CD14-positive monocyte (primary cell): ENCODE measurements around the gene COL26A1. TPM values are rescaled to one million over a fixed set of nuclear protein-coding genes. Genes with fewer than 3 reads are reported as not detected.

Experiments
- DNase-seq, 3 donors: peaks; one replicate each; pipeline ENCODE4 v3.0.0-alpha.2; 2011 to 2022
- H2AFZ ChIP-seq: 2 replicates; pipeline ENCODE4 v1.6.0; 2012; ENCODE audit warnings: mild to moderate bottlenecking, low read depth, low read length, inconsistent platforms; ENCODE audit not compliant: insufficient read depth, poor library complexity, severe bottlenecking
- H3K27ac ChIP-seq, 2 donors: 1 replicate in 1 of 2; 2 replicates in 1 of 2; pipeline ENCODE4 v1.5.1; 2012 to 2013; ENCODE audit warnings: low read length in 2 of 2, control low read depth in 1 of 2, inconsistent platforms in 1 of 2, low read depth in 1 of 2, mild to moderate bottlenecking in 1 of 2
- H3K27me3 ChIP-seq, 2 donors: one replicate each; pipeline versions ENCODE4 v1.6.0 to v1.6.1; 2011 to 2013; ENCODE audit warnings: low read length in 2 of 2; ENCODE audit not compliant: control insufficient read depth in 2 of 2, insufficient read depth in 2 of 2
- H3K36me3 ChIP-seq, 2 donors: replicated peaks in 1 of 2; 1 replicate in 1 of 2; 2 replicates in 1 of 2; pipeline versions ENCODE4 v1.5.1 to v1.6.1; 2012 to 2013; ENCODE audit warnings: low read length in 2 of 2, control low read depth in 1 of 2, inconsistent platforms in 1 of 2, mild to moderate bottlenecking in 1 of 2; ENCODE audit not compliant: insufficient read depth in 2 of 2, control insufficient read depth in 1 of 2
- H3K4me1 ChIP-seq, 2 donors: 1 replicate in 1 of 2; 2 replicates in 1 of 2; pipeline versions ENCODE4 v1.5.1 to v1.6.1; 2012 to 2013; ENCODE audit warnings: low read length in 2 of 2, control low read depth in 1 of 2, inconsistent platforms in 1 of 2, mild to moderate bottlenecking in 1 of 2, moderate library complexity in 1 of 2; ENCODE audit not compliant: insufficient read depth in 2 of 2, control insufficient read depth in 1 of 2
- H3K4me2 ChIP-seq: replicated peaks from 2 replicates; pipeline ENCODE3; 2012; ENCODE audit warnings: low read length, moderate library complexity, mild to moderate bottlenecking; ENCODE audit not compliant: poor library complexity, severe bottlenecking; ENCODE audit errors: extremely low read depth
- H3K4me3 ChIP-seq, 3 experiments: fragments of 200-600 bp in 1 of 3; sonication (generic) in 1 of 3; replicated peaks in 1 of 3; 1 replicate in 2 of 3; 2 replicates in 1 of 3; pipeline ENCODE4 v1.5.1; 2011 to 2013; ENCODE audit warnings: low read length in 3 of 3, mild to moderate bottlenecking in 3 of 3, control low read depth in 2 of 3, low read depth in 2 of 3, inconsistent platforms in 1 of 3, moderate library complexity in 1 of 3
- H3K79me2 ChIP-seq: 2 replicates; pipeline ENCODE4 v1.6.0; 2012; ENCODE audit warnings: mild to moderate bottlenecking, control low read depth, inconsistent platforms, low read length, moderate library complexity; ENCODE audit not compliant: insufficient read depth
- H3K9ac ChIP-seq: 2 replicates; pipeline ENCODE4 v1.6.0; 2017; ENCODE audit warnings: low read length, mild to moderate bottlenecking; ENCODE audit not compliant: insufficient read depth, poor library complexity, severe bottlenecking
- H3K9me3 ChIP-seq, 2 donors: replicated peaks in 1 of 2; 1 replicate in 1 of 2; 2 replicates in 1 of 2; pipeline versions ENCODE4 v1.5.1 to v1.6.1; 2012 to 2013; ENCODE audit warnings: low read length in 2 of 2, control low read depth in 1 of 2; ENCODE audit not compliant: control insufficient read depth in 1 of 2, insufficient read depth in 1 of 2
- H4K20me1 ChIP-seq: 2 replicates; pipeline ENCODE4 v1.6.0; 2012; ENCODE audit warnings: mild to moderate bottlenecking, low read length, control low read depth, moderate library complexity; ENCODE audit not compliant: insufficient read depth
- H3K27ac Mint-ChIP-seq, 7 donors: one replicate each; pipeline ENCODE4 v1.8.0; 2020; ENCODE audit warnings: mild to moderate bottlenecking in 7 of 7, mixed read lengths in 7 of 7, moderate library complexity in 6 of 7, inconsistent platforms in 2 of 7
- H3K27me3 Mint-ChIP-seq, 3 donors: one replicate each; pipeline ENCODE4 v1.8.0; 2021 to 2022; ENCODE audit warnings: low read depth in 3 of 3, mild to moderate bottlenecking in 3 of 3, mixed read lengths in 3 of 3, moderate library complexity in 3 of 3, inconsistent platforms in 1 of 3
- H3K36me3 Mint-ChIP-seq, 2 donors: one replicate each; pipeline ENCODE4 v1.8.0; 2020; ENCODE audit warnings: mixed read lengths in 2 of 2, inconsistent platforms in 1 of 2, mild to moderate bottlenecking in 1 of 2
- H3K4me1 Mint-ChIP-seq: one replicate; pipeline ENCODE4 v1.8.0; 2020; ENCODE audit warnings: mild to moderate bottlenecking, mixed read lengths
- H3K4me3 Mint-ChIP-seq, 2 donors: one replicate each; pipeline ENCODE4 v1.8.0; 2020; ENCODE audit warnings: mild to moderate bottlenecking in 2 of 2, mixed read lengths in 2 of 2, moderate library complexity in 1 of 2
- H3K9me3 Mint-ChIP-seq, 7 donors: one replicate each; pipeline ENCODE4 v1.8.0; 2020 to 2022; ENCODE audit warnings: mixed read lengths in 7 of 7, mild to moderate bottlenecking in 6 of 7, moderate library complexity in 6 of 7, inconsistent platforms in 2 of 7
- WGBS: methylation state at CpG from one replicate; pipeline ENCODE4 v1.1.5; 2013; ENCODE audit warnings: missing lambda C conversion rate; ENCODE audit not compliant: insufficient coverage; 5-methylcytosine and 5-hydroxymethylcytosine counted together
- intact Hi-C, 2 donors: fragments of 100-400 bp; cut with micrococcal nuclease; formaldehyde crosslinking; loops; one replicate each; pipeline versions ENCODE4 v1.15.0 to v1.15.1; 2023
- polyA plus RNA-seq, 3 donors: library from polyadenylated mRNA; depleted of rRNA in 1 of 3; unstranded in 2 of 3; stranded (reverse) in 1 of 3; fragments of 300-500 nt in 2 of 3; fragments of >200 nt in 1 of 3; fragmentation: Illumina TruSeq in 2 of 3; gene quantifications; 1 replicate in 2 of 3; 2 replicates in 1 of 3; pipeline ENCODE4 v1.2.3, GENCODE V29; 2012 to 2021
- TF ChIP-seq, protein P1 (sequence below): fragments of 200-600 bp; IDR thresholded peaks from one replicate; pipeline ENCODE4 v1.8.0; 2022; ENCODE audit warnings: antibody characterized with exemption, mild to moderate bottlenecking

Gene COL26A1
- polyA plus RNA-seq, 3 donors = not detected

DNA sequence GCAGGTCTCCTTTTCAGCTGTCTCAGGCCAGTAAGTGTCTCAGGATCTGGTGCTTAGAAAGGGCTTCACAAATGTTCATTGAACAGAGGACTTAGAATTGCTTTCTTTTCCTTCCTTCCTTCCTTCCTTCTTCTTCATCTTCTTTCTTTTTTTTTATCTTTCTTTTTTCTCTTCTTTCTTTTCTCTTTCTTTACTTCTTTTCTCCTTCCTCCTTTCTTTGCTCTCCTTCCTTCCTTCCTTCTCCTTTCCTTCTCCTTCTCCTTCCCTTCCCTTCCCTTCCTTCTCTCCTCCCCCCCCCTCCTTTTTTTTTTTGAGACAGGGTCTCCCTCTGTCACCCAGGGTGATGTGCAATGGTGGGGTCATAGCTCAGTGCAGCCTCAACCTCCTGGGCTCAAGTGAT lies 34.6 kb downstream of the COL26A1 start:
- Mint-ChIP-seq H3K27ac (no peak overlapping the region), H3K36me3 (no peaks in the 10 kb centered on the region), H3K27me3 (peaks cover 0 to 24% (median 0%) of the 10 kb centered on the region in 3 donors), H3K9me3 (peaks cover 0 to 5% (median 2%) of the 10 kb centered on the region in 7 donors), H3K4me3 (no peak overlapping the region), H3K4me1 (no peaks in the 10 kb centered on the region)
- Histone ChIP-seq H3K4me1 (no peaks in the 10 kb centered on the region), H3K36me3 (no peaks in the 10 kb centered on the region), H3K4me2 (no peak overlapping the region), H3K4me3 (no peak overlapping the region), H2AFZ (no peak overlapping the region), H4K20me1 (no peaks in the 10 kb centered on the region), H3K27me3 (no peaks in the 10 kb centered on the region), H3K27ac (no peak overlapping the region), H3K9me3 (no peaks in the 10 kb centered on the region), H3K79me2 (no peaks in the 10 kb centered on the region), H3K9ac (no peak overlapping the region)
- TF ChIP-seq, protein P1, sequence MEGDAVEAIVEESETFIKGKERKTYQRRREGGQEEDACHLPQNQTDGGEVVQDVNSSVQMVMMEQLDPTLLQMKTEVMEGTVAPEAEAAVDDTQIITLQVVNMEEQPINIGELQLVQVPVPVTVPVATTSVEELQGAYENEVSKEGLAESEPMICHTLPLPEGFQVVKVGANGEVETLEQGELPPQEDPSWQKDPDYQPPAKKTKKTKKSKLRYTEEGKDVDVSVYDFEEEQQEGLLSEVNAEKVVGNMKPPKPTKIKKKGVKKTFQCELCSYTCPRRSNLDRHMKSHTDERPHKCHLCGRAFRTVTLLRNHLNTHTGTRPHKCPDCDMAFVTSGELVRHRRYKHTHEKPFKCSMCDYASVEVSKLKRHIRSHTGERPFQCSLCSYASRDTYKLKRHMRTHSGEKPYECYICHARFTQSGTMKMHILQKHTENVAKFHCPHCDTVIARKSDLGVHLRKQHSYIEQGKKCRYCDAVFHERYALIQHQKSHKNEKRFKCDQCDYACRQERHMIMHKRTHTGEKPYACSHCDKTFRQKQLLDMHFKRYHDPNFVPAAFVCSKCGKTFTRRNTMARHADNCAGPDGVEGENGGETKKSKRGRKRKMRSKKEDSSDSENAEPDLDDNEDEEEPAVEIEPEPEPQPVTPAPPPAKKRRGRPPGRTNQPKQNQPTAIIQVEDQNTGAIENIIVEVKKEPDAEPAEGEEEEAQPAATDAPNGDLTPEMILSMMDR = no peak
- DNase-seq = no peak
- intact Hi-C loops = no loop called here

DNA sequence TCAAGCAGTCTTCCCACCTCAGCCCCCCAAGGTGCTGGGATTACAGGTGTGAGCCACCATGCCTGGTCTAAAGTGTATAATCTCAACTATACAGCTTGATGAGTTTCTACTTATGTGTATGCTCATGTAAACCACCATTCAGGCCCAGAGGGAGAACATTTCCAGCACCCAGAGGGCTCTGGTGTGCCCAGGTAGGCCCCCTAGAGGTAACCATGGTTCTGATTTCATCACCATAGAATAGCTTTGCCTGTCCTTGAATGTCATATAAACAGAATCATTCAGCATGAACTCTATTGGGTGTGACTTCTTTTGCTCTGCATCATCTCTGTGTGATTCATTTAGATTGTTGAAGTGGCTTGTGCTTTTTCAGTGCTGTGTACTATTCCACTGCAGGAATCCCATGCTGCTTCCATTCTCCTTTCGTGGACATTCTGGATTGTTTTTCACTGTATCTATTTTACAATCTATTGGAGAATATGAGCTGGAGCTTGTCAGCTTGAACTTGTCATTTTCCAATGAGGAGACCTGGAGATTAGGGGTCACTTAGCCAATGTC lies 35.2 kb downstream of the COL26A1 start:
- no peaks in the 10 kb centered on the region for H3K4me1 ChIP-seq
- H2AFZ ChIP-seq = no peak overlapping the region
- Mint-ChIP-seq H3K9me3 (peaks cover 0 to 5% (median 2%) of the 10 kb centered on the region in 7 donors), H3K4me3 (no peak overlapping the region), H3K36me3 (no peaks in the 10 kb centered on the region), H3K27ac (no peak overlapping the region), H3K4me1 (no peaks in the 10 kb centered on the region), H3K27me3 (peaks cover 0 to 29% (median 0%) of the 10 kb centered on the region in 3 donors)
- no peaks in the 10 kb centered on the region for H3K9me3 ChIP-seq
- H3K27me3 ChIP-seq = no peaks in the 10 kb centered on the region
- intact Hi-C loops = no loop called here
- no peak for DNase-seq
- no CpG with 5 or more reads among the region's 1 CpG for WGBS
- TF ChIP-seq, protein P1 = no peak
- H3K36me3 ChIP-seq = no peaks in the 10 kb centered on the region
- no peak overlapping the region for H3K9ac ChIP-seq
- no peak overlapping the region for H3K4me3 ChIP-seq
- no peak overlapping the region for H3K27ac ChIP-seq
- no peak overlapping the region for H3K4me2 ChIP-seq
- H3K79me2 ChIP-seq = no peaks in the 10 kb centered on the region
- no peaks in the 10 kb centered on the region for H4K20me1 ChIP-seq
